ACHN (cell line): Measurements from ENCODE around the gene DRICH1.
A peak's percentile ranks its signal among the peaks of the same experiment; 100 is the strongest.
"Not testable (repeated sequence)": the region's sequence is repeated elsewhere in the genome, so short reads cannot be mapped to it uniquely, and the experiment has no call there.

Source experiments
- DNase-seq: peaks from one replicate; pipeline ENCODE4 v3.0.0-alpha.2; 2015
- in situ Hi-C: cut with HindIII; loops from 2 replicates; pipeline ENCODE4 v1.10.0; 2017; ENCODE audit warnings: low sequenced_read_pairs, low pct_ligation_motif_present, low pct_unique_long_range_greater_than_20kb

Gene DRICH1, protein sequence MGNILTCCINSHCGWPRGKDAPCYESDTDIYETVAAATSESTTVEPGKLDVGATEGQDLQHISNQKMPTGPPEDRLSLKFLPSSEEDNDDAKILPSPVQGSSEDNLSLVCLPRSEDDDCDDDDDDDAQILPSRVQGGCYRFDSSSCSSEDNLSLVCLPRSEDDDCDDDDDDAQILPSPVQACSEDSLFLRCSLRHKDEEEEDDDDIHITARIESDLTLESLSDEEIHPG

GRCh38 chr22:23632178-23632577 is at the start of gene DRICH1:
Gene DRICH1 (minus strand): TSS chr22:23632321. CDS start chr22:23632023, 298 bp downstream.
- in situ Hi-C loops, result no loop called here
- no peak for DNase-seq

DNA sequence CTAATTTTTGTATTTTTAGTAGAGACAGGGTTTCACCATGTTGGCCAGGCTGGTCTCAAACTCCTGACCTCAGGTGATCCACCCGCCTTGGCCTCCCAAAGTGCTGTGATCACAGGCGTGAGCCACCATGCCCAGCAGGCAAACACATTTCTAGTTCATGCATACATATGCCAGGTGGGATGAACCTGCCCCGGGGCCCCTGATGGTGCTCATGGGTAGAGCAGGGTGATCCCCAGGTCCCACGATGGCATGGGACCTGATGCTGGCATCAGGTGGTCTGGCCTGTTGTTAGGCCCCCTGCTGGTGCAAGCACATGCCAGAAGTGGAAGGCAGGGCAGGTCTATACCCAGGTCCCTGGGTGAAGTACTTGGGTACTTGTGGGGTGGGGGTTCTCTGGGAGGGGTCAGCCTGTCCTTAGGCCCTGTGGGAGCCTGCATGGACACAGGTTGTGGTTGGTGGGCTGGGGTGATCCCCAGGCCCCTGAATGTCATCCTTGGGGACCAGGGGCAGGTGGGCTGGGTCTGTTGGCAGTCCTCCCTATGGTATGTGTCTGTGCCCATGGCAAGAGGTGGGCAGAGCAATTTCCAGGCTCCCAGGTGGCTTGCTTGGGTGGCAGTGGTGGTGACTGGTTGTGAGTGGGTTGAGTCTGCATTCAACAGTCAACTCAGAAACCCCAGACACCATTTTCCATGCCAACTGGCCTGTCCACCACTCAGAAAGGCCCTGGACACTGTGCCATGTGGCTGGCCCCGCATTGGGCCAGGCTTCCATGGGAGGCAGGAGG is 49.1 kb upstream of the DRICH1 start:
- in situ Hi-C loops, result no loop called here
- no peak for DNase-seq

DNA sequence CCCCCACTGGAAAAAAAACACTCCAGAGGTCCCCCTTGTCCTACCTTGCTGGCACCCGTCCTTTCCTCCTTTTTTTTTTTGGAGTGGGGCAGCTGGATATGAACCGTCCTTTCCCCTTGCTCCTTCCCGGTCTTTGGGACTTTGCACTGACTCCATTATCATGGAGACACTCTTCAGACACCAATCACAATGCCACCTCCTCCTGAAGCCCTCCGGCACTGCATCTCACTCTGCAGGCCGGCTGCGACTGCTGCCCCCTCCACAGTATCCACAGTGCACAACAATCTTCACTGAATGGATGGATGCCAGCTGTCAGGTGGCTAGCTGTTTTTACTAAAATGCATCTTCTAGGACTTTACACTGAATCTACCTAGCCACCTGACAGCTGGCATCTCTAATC is 46.0 kb upstream of the DRICH1 start:
- DNase-seq, result no peak
- in situ Hi-C loops, result no loop called here

- DNase-seq, result no peak
- in situ Hi-C loops, result no loop called here
These were observed 45.5 kb upstream of the DRICH1 start for GRCh38 chr22:23677701-23677995.

GRCh38 chr22:23676841-23677700 is 45.0 kb upstream of the DRICH1 start:
- in situ Hi-C loops, DNase-seq: not testable (repeated sequence)

GRCh38 chr22:23675502-23676415 is 43.6 kb upstream of the DRICH1 start:
- DNase-seq, result peak; percentile 54
- in situ Hi-C loops, result no loop called here

- DNase-seq, in situ Hi-C loops: not testable (repeated sequence)
These were observed 42.9 kb upstream of the DRICH1 start for GRCh38 chr22:23674886-23675501.

- in situ Hi-C loops, result no loop called here
- DNase-seq, result no peak
These were observed 41.9 kb upstream of the DRICH1 start for GRCh38 chr22:23673826-23674690.

DNA sequence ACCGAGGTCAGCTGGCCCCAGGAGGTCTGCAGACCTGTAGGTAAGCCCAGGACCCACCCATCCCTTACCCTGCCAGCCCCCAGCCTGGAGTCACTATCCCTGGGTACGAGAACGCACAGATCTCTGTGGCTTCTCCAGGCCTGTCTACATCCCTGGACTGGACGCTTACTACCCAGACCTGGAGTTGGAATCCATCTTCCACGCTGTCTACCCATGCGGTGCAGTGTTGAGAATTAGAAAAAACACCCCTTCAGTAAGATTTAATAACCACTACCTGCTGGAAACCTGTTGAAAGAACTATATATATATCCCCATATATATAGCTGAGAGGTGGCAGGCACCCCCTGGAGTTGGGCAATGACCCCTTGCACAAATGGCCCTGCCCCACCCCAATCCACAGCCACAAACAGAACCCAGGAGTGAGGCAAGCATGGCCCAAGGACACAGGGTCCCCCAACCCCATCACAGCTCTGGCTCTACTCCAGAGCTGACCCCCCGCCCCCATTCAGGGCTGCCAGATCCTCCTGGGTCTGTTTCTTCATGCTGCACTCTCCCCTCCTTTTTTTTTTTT is 41.0 kb upstream of the DRICH1 start:
- DNase-seq, result no peak
- in situ Hi-C loops, result no loop called here

- DNase-seq, in situ Hi-C loops: not testable (repeated sequence)
These were observed 40.4 kb upstream of the DRICH1 start for GRCh38 chr22:23672307-23673049.

DNA sequence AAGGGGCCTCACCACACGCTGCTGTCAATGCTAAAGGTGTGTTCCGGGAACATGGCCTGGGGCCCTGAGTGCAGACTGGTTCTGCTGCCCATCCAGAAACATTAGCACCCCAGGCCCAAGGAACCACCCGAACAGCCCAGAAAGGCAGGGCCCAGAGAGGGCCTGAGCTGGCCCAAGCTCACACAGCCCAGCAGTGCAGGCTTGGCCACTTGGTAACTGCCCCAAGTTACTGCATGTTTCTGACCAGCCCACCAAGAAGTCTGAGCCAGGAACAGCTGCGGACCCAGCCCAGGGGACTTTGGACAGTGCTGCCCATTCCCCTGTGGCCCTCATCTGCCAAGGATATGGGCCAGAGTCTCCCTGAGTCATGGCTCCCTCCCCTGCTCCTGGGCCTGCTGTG is 39.3 kb upstream of the DRICH1 start:
- in situ Hi-C loops, DNase-seq: not testable (repeated sequence)

GRCh38 chr22:23670378-23671295 is 38.5 kb upstream of the DRICH1 start:
- in situ Hi-C loops, result no loop called here
- no peak for DNase-seq

DNA sequence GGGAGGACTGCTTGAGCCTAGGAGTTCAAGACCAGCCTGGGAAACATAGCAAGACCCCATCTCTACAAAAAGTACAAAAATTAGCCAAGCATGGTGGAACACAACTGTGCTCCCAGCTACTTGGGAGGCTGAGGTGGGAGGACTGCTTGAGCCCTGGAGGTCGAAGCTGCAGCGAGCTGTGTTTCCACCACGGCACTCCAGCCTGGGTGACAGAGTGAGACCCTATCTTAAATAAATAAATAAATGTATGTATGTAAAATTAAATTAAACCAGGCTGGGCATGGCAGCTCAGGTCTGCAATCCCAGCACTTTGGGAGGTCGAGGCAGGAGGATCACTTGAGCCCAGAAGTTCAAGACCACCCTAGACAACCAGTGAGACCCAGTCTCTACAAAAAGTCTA is 28.3 kb upstream of the DRICH1 start:
- DNase-seq, in situ Hi-C loops: not testable (repeated sequence)

DNA sequence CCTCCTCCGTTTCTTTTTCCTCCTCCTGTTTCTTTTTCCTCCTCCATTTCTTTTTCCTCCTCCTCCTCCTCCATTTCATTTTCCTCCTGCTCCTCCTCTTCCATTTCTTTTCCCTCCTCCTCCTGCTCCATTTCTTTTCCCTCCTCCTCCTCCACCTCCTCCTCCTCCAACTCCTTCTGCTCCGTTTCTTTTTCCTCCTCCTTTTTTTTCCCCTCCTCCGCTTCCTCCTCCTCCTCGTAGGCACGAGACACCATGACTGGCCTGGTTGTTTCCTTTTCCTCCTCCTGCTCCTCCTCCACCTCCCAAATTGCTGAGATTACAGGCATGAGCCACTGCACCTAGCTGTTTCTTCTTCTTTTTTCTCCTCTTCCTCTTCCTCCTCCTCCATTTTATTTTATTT is 25.6 kb upstream of the DRICH1 start:
- in situ Hi-C loops, result no loop called here
- DNase-seq, result no peak

DNA sequence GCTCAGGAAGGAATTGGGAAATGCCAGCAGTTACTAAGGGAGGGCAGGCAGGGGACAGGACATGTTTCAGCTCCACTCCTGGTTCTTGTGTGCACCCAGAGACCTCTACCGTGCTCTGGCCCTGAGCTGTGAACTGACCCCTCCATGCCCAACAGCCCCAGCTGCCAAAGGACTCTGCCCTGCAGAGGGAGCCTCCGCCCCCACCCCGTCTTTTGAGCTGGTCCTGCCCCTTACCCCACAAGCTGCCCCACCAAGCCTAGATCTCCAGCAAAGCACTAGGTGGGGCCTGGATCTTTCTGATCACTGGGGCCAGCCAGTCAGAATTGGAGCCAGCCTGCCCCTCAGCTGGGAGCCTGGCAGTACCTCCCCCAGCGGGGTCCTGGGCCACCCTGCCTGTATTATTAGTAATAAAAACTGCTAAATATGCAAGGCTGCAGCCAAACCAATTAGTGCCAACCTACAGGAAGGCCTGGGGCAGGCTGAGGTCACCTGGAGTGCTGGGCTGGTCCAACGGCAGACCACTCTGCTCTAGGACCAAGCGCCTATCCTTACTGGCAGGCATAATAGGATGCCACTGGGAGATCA is 23.9 kb upstream of the DRICH1 start:
- in situ Hi-C loops, result no loop called here
- DNase-seq, result no peak
